ENCODE data around the gene RBFOX2.

Gene RBFOX2

GRCh38 chr22:35984183-35985175 lies 44.1 kb downstream of the RBFOX2 start:
- DNase-seq (ENCODE audit: low read depth): no peak
- H3K4me3 ChIP-seq (ENCODE audit: control insufficient read depth, low read depth, low read length): no peak overlapping the region
- no peak for TF ChIP-seq CTCF (conservative IDR thresholded peaks at IDR 0.05; ENCODE audit: control insufficient read depth, insufficient read depth, low read depth, low read length)

GRCh38 chr22:35981900-35982299 lies 46.7 kb downstream of the RBFOX2 start:
- no peak for DNase-seq (ENCODE audit: low read depth)
- TF ChIP-seq CTCF (conservative IDR thresholded peaks at IDR 0.05; ENCODE audit: control insufficient read depth, insufficient read depth, low read depth, low read length): no peak
- H3K4me3 ChIP-seq (ENCODE audit: control insufficient read depth, low read depth, low read length): no peak overlapping the region

- TF ChIP-seq CTCF (conservative IDR thresholded peaks at IDR 0.05; ENCODE audit: control insufficient read depth, insufficient read depth, low read depth, low read length): no peak
- no peak overlapping the region for H3K4me3 ChIP-seq (ENCODE audit: control insufficient read depth, low read depth, low read length)
- peak; percentile 42 for DNase-seq (ENCODE audit: low read depth)
Observed at GRCh38 chr22:35978889-35979288, 49.7 kb downstream of the RBFOX2 start.

- no peak for TF ChIP-seq CTCF (conservative IDR thresholded peaks at IDR 0.05; ENCODE audit: control insufficient read depth, insufficient read depth, low read depth, low read length)
Observed at GRCh38 chr22:35978201-35978600, 50.4 kb downstream of the RBFOX2 start.

GRCh38 chr22:35977136-35977535 lies 51.5 kb downstream of the RBFOX2 start:
- H3K4me3 ChIP-seq (ENCODE audit: control insufficient read depth, low read depth, low read length): no peak overlapping the region
- DNase-seq (ENCODE audit: low read depth): no peak
- no peak for TF ChIP-seq CTCF (conservative IDR thresholded peaks at IDR 0.05; ENCODE audit: control insufficient read depth, insufficient read depth, low read depth, low read length)

More at GRCh38 chr22:35978201-35978600, 50.4 kb downstream of the RBFOX2 start:
- no peak overlapping the region for H3K4me3 ChIP-seq (ENCODE audit: control insufficient read depth, low read depth, low read length)
- no peak for DNase-seq (ENCODE audit: low read depth)

GRCh38 chr22:35973388-35973787 lies 55.2 kb downstream of the RBFOX2 start:
- DNase-seq (ENCODE audit: low read depth): no peak
- TF ChIP-seq CTCF (conservative IDR thresholded peaks at IDR 0.05; ENCODE audit: control insufficient read depth, insufficient read depth, low read depth, low read length): no peak
- H3K4me3 ChIP-seq (ENCODE audit: control insufficient read depth, low read depth, low read length): no peak overlapping the region
